Lung (tissue), 12 donors: ENCODE measurements around the gene SLC35C1. TPM values are rescaled to one million over a fixed set of nuclear protein-coding genes. Genes with fewer than 3 reads are reported as not detected.
"Not testable (repeated sequence)": the region's sequence is repeated elsewhere in the genome, so short reads cannot be mapped to it uniquely, and the experiment has no call there.

Experiments used
- ATAC-seq: fragments of 200-7000 bp; cut with Tn5 transposase; one replicate; pipeline ENCODE4 v1.9.1; 2020; ENCODE audit warnings: moderate number of reproducible peaks; ENCODE audit not compliant: insufficient read depth, low FRiP score
- DNase-seq, 3 donors: peaks; one replicate each; pipeline ENCODE4 v3.0.0-alpha.2; 2013 to 2017
- H3K27ac ChIP-seq, 2 donors: one replicate each; pipeline ENCODE4 v1.5.1; 2013; ENCODE audit warnings: mild to moderate bottlenecking in 2 of 2, moderate library complexity in 2 of 2, control low read depth in 1 of 2, inconsistent platforms in 1 of 2, low read depth in 1 of 2, low read length in 1 of 2
- H3K27me3 ChIP-seq, 3 donors: one replicate each; pipeline ENCODE4 v1.5.1; 2013; ENCODE audit warnings: low read length in 2 of 3; ENCODE audit not compliant: control insufficient read depth in 3 of 3, insufficient read depth in 3 of 3
- H3K36me3 ChIP-seq, 4 donors: one replicate each; pipeline ENCODE4 v1.5.1; 2013; ENCODE audit warnings: low read length in 4 of 4, mild to moderate bottlenecking in 1 of 4, moderate library complexity in 1 of 4; ENCODE audit not compliant: control insufficient read depth in 4 of 4, insufficient read depth in 4 of 4
- H3K4me1 ChIP-seq, 5 donors: one replicate each; pipeline ENCODE4 v1.5.1; 2013; ENCODE audit warnings: low read length in 5 of 5, mild to moderate bottlenecking in 2 of 5, moderate library complexity in 1 of 5; ENCODE audit not compliant: control insufficient read depth in 5 of 5, insufficient read depth in 5 of 5
- H3K4me3 ChIP-seq: one replicate; pipeline ENCODE4 v1.5.1; 2013; ENCODE audit warnings: mild to moderate bottlenecking, control low read depth, moderate library complexity
- H3K9ac ChIP-seq, 2 donors: one replicate each; pipeline ENCODE4 v1.5.1; 2013; ENCODE audit warnings: low read length in 2 of 2, control low read depth in 1 of 2; ENCODE audit not compliant: insufficient read depth in 1 of 2
- H3K9me3 ChIP-seq, 4 donors: one replicate each; pipeline ENCODE4 v1.5.1; 2013; ENCODE audit warnings: low read length in 3 of 4, mild to moderate bottlenecking in 1 of 4, moderate library complexity in 1 of 4; ENCODE audit not compliant: control insufficient read depth in 4 of 4, insufficient read depth in 3 of 4
- CTCF ChIP-seq: IDR thresholded peaks from 2 replicates; pipeline ENCODE4 v1.5.1; 2012; ENCODE audit warnings: mild to moderate bottlenecking; ENCODE audit errors: control extremely low read depth, extremely low read depth
- WGBS, 2 donors: extraction: QIAGEN DNeasy Blood & Tissue Kit; methylation state at CpG; one replicate each; pipeline ENCODE4 v1.1.7; 2013; 5-methylcytosine and 5-hydroxymethylcytosine counted together
- polyA plus RNA-seq, 2 donors: library from polyadenylated mRNA; stranded (reverse); fragments of 200-250 nt; gene quantifications; one replicate each; pipeline ENCODE4 v1.2.1, GENCODE V29; 2013
- total RNA-seq, 2 donors: library from RNA; depleted of rRNA in 1 of 2; stranded (reverse); fragments of >200 nt in 1 of 2; gene quantifications; one replicate each; pipeline ENCODE4 v1.2.1, GENCODE V29; 2014 to 2021
- donor health status: control.
- donor health status: control.
- donor health status: Bipolar disorder and iron deficiency.
- donor health status: healthy.
- donor health status: DM: yes; HTN: yes; CAD: no.

SLC35C1 gene
- total and polyA plus RNA-seq, 4 donors: 5.4 to 35.9 (median 24.1) TPM

GRCh38 chr11:45807792-45808238 is 2.9 kb downstream of the SLC35C1 start:
- Histone ChIP-seq H3K27me3 (no peaks in the 10 kb centered on the region), H3K27ac (no peak overlapping the region), H3K4me3 (no peak overlapping the region), H3K9me3 (no peaks in the 10 kb centered on the region), H3K36me3 (peaks cover 0 to 40% (median 3%) of the 10 kb centered on the region in 4 donors), H3K4me1 (peaks cover 3 to 25% (median 14%) of the 10 kb centered on the region in 5 donors), H3K9ac (no peak overlapping the region)
- WGBS, 2 donors: 61 to 78% methylated on average over 4 of the region's 4 CpGs
- no peak for TF ChIP-seq CTCF
- no peak for DNase-seq
- ATAC-seq: no peak

GRCh38 chr11:45808427-45808826 is 3.5 kb downstream of the SLC35C1 start:
- H3K27me3 ChIP-seq, H3K27ac ChIP-seq, DNase-seq, H3K9me3 ChIP-seq, ATAC-seq, H3K4me3 ChIP-seq, H3K9ac ChIP-seq: not testable (repeated sequence)
- WGBS, 2 donors: 97 to 98% methylated on average over 6 of the region's 6 CpGs
- Histone ChIP-seq H3K36me3 (peaks cover 0 to 40% (median 3%) of the 10 kb centered on the region in 4 donors), H3K4me1 (peaks cover 3 to 25% (median 14%) of the 10 kb centered on the region in 5 donors)

- H3K9me3 ChIP-seq: no peaks in the 10 kb centered on the region
- H3K27me3 ChIP-seq: no peaks in the 10 kb centered on the region
- H3K9ac ChIP-seq: no peak overlapping the region
- peaks cover 0 to 40% (median 3%) of the 10 kb centered on the region in 4 donors for H3K36me3 ChIP-seq
- H3K4me1 ChIP-seq: peaks cover 3 to 23% (median 14%) of the 10 kb centered on the region in 5 donors
- no peak overlapping the region for H3K4me3 ChIP-seq
- no peak for TF ChIP-seq CTCF
- WGBS, 2 donors: 70 to 73% methylated on average over 11 of the region's 11 CpGs
- DNase-seq (no peak), ATAC-seq (no peak)
- H3K27ac ChIP-seq: no peak overlapping the region
These were observed 4.8 kb downstream of the SLC35C1 start for GRCh38 chr11:45809456-45810395.

- 94 to 95% methylated on average over 23 of the region's 23 CpGs for WGBS, 2 donors
- no peak for TF ChIP-seq CTCF
- DNase-seq (no peak), ATAC-seq (no peak)
- no peak overlapping the region for H3K9ac ChIP-seq
- H3K9me3 ChIP-seq: no peaks in the 10 kb centered on the region
- H3K4me1 ChIP-seq: peaks cover 3 to 21% (median 14%) of the 10 kb centered on the region in 5 donors
- H3K27ac ChIP-seq: no peak overlapping the region
- H3K27me3 ChIP-seq: no peaks in the 10 kb centered on the region
- H3K4me3 ChIP-seq: no peak overlapping the region
- H3K36me3 ChIP-seq: peaks cover 0 to 40% (median 3%) of the 10 kb centered on the region in 4 donors
These were observed 5.6 kb downstream of the SLC35C1 start for GRCh38 chr11:45810431-45811108.
